Stimulated activated effector memory CD8-positive, alpha-beta T cell treated with anti-CD3 and anti-CD28 coated beads, Interleukin-12 subunit alpha, Interleukin-12 subunit beta, amount 100 ng/mL, for 72 hours (primary cell): ENCODE results near the gene MRPL21.

Experiments used
- ATAC-seq: fragments of 150-1000 bp; cut with Tn5 transposase; 2 replicates; pipeline ENCODE4 v1.10.0; 2021
- DNase-seq, 2 donors: peaks; one replicate each; pipeline ENCODE4 v3.0.0; 2021 to 2022; ENCODE audit warnings: low spot score in 2 of 2
- H3K27ac Mint-ChIP-seq: one replicate; pipeline ENCODE4 v1.8.0; 2022; ENCODE audit warnings: mild to moderate bottlenecking, mixed read lengths
- H3K36me3 Mint-ChIP-seq: one replicate; pipeline ENCODE4 v1.8.0; 2022; ENCODE audit warnings: mild to moderate bottlenecking, mixed read lengths
- H3K4me1 Mint-ChIP-seq: one replicate; pipeline ENCODE4 v1.8.0; 2022; ENCODE audit warnings: mixed read lengths
- H3K4me3 Mint-ChIP-seq: one replicate; pipeline ENCODE4 v1.8.0; 2022; ENCODE audit warnings: mild to moderate bottlenecking, mixed read lengths
- H3K9me3 Mint-ChIP-seq: one replicate; pipeline ENCODE4 v1.8.0; 2022; ENCODE audit warnings: mixed read lengths

The MRPL21 gene

GRCh38 chr11:68844801-68845200 is 58.8 kb downstream of the MRPL21 start:
- Mint-ChIP-seq H3K4me1 (peaks cover 24% of the 10 kb centered on the region), H3K27ac (no peak overlapping the region), H3K4me3 (peak overlapping the region; percentile 86), H3K9me3 (no peaks in the 10 kb centered on the region), H3K36me3 (peaks cover 5% of the 10 kb centered on the region)
- DNase-seq (no peak), ATAC-seq (no peak)

GRCh38 chr11:68844376-68844775 is 59.3 kb downstream of the MRPL21 start:
- ATAC-seq (no peak), DNase-seq (no peak)
- peaks cover 28% of the 10 kb centered on the region for H3K4me1 Mint-ChIP-seq
- H3K36me3 Mint-ChIP-seq: peaks cover 7% of the 10 kb centered on the region
- no peaks in the 10 kb centered on the region for H3K9me3 Mint-ChIP-seq
- H3K27ac Mint-ChIP-seq: no peak overlapping the region
- peak overlapping the region; percentile 86 for H3K4me3 Mint-ChIP-seq

- Mint-ChIP-seq H3K4me1 (peaks cover 30% of the 10 kb centered on the region), H3K9me3 (no peaks in the 10 kb centered on the region)
These were observed 59.8 kb downstream of the MRPL21 start for GRCh38 chr11:68843703-68844312.

GRCh38 chr11:68843052-68843561 is 60.5 kb downstream of the MRPL21 start:
- H3K4me3 Mint-ChIP-seq: peak overlapping the region; percentile 86
- H3K9me3 Mint-ChIP-seq: no peaks in the 10 kb centered on the region
- H3K36me3 Mint-ChIP-seq: peaks cover 12% of the 10 kb centered on the region
- H3K4me1 Mint-ChIP-seq: peaks cover 33% of the 10 kb centered on the region
- peak overlapping the region; percentile 65 for H3K27ac Mint-ChIP-seq
- no peak for ATAC-seq
- DNase-seq: peak; percentile 4 to 73

More at GRCh38 chr11:68843703-68844312, 59.8 kb downstream of the MRPL21 start:
- peak; percentile 66 to 85 for DNase-seq
- ATAC-seq: peak; percentile 76
- Mint-ChIP-seq H3K36me3 (peaks cover 12% of the 10 kb centered on the region), H3K4me3 (peak overlapping the region; percentile 86), H3K27ac (peak overlapping the region; percentile 65)

- Mint-ChIP-seq H3K27ac (peak overlapping the region; percentile 54), H3K9me3 (no peaks in the 10 kb centered on the region), H3K4me3 (peak overlapping the region; percentile 86), H3K4me1 (peaks cover 38% of the 10 kb centered on the region), H3K36me3 (peaks cover 15% of the 10 kb centered on the region)
- ATAC-seq (no peak), DNase-seq (peak in 1 of 2 donors; percentile 55)
These were observed 61.1 kb downstream of the MRPL21 start for GRCh38 chr11:68842427-68843051.

GRCh38 chr11:68841718-68842426 is 61.8 kb downstream of the MRPL21 start, which contains the start of gene CPT1A:
Gene CPT1A, minus strand, starts transcription at chr11:68841916. Its CDS starts 26,442 bp downstream, at chr11:68815474.
- ATAC-seq: peak; percentile 73
- DNase-seq: peak; percentile 65 to 82
- Mint-ChIP-seq H3K27ac (peak within 1 kb of the TSS; percentile 54), H3K4me1 (peaks cover 45% of the 10 kb centered on the region), H3K9me3 (no peaks in the 10 kb centered on the region), H3K4me3 (peak within 1 kb of the TSS; percentile 86), H3K36me3 (peaks cover 18% of the 10 kb centered on the region)
